Measurements from ENCODE around the gene SNX9. TPM values are rescaled to one million over a fixed set of nuclear protein-coding genes. Genes with fewer than 3 reads are reported as not detected.

Gene SNX9
- total and polyA plus RNA-seq, 7 donors: 42.6 to 72.6 (median 63.0) TPM

GRCh38 chr6:157877149-157877548, 54.1 kb downstream of the SNX9 start:
- H3K27ac ChIP-seq: no peak overlapping the region
- H3K4me1 ChIP-seq: no peaks in the 10 kb centered on the region
- DNase-seq: no peak
- no peaks in the 10 kb centered on the region for H3K27me3 ChIP-seq
- H3K9me3 ChIP-seq: no peaks in the 10 kb centered on the region
- peaks cover 0 to 57% (median 19%) of the 10 kb centered on the region in 4 donors for H3K36me3 ChIP-seq
- H3K4me3 ChIP-seq: no peak overlapping the region
- WGBS, 2 donors: 87 to 92% methylated on average over 4 of the region's 4 CpGs
- intact Hi-C loops (cut with DNase I): no loop called here
- TF ChIP-seq POLR2AphosphoS5 (IDR thresholded peaks at IDR 0.05): no peak
- no peak for TF ChIP-seq EP300 (IDR thresholded peaks at IDR 0.05)
- TF ChIP-seq POLR2A (IDR thresholded peaks at IDR 0.05): no peak
- no peak for TF ChIP-seq CTCF (IDR thresholded peaks at IDR 0.05)

GRCh38 chr6:157877573-157878438, 54.8 kb downstream of the SNX9 start:
- no peak for TF ChIP-seq CTCF (IDR thresholded peaks at IDR 0.05)
- Histone ChIP-seq H3K36me3 (peaks cover 0 to 56% (median 20%) of the 10 kb centered on the region in 4 donors), H3K4me1 (no peaks in the 10 kb centered on the region), H3K4me3 (no peak overlapping the region), H3K9me3 (no peaks in the 10 kb centered on the region), H3K27me3 (no peaks in the 10 kb centered on the region), H3K27ac (no peak overlapping the region)
- intact Hi-C loops (cut with DNase I): no loop called here
- DNase-seq: no peak
- WGBS, 2 donors: 81 to 92% methylated on average over 7 of the region's 7 CpGs

DNA sequence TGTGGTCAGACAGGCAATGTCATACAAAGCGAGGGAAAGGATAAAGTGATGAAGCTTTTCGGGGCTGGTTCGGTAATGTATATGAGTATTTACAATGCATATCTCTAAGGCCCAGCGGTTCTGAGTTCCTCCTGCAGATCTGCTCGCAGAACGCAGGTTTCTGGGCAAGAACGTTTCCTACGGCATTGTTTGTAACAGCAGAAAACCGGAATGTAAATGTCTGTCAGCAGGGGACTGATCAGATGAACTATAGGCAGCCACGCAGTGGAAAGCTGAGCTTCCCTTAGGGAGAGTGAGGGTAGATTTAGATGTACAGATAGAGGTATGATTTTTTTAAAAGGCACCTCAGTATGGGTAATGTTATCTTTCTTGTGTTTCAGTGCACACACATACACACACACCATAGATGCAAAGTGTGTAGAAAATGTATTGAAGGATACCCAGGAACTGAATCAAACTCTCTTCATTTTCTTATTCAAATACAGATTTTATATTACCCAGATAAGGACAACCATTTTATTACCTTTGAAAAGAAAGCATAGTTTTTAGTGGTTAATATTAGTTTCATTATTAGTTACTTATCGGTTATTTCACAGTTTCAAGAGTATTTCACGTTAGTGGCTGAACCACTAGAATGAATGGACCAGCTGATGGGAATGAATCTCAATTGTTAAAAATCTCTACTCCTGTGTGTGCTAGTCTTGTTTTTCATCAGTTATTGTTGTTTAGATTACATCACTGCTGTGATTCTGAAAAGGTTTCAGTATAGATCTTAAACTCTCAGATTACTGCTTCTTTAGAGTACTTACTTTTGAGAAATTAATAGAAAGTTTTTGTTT, 56.2 kb downstream of the SNX9 start:
- H3K4me1 ChIP-seq: no peaks in the 10 kb centered on the region
- H3K9me3 ChIP-seq: no peaks in the 10 kb centered on the region
- WGBS, 2 donors: 91 to 94% methylated on average over 12 of the region's 12 CpGs
- no peaks in the 10 kb centered on the region for H3K27me3 ChIP-seq
- H3K36me3 ChIP-seq: peaks cover 0 to 46% (median 21%) of the 10 kb centered on the region in 4 donors
- TF ChIP-seq CTCF (IDR thresholded peaks at IDR 0.05) (no peak), POLR2AphosphoS5 (IDR thresholded peaks at IDR 0.05) (no peak), EP300 (IDR thresholded peaks at IDR 0.05) (no peak), POLR2A (IDR thresholded peaks at IDR 0.05) (no peak)
- H3K4me3 ChIP-seq: no peak overlapping the region
- intact Hi-C loops (cut with DNase I): no loop called here
- no peak overlapping the region for H3K27ac ChIP-seq
- no peak for DNase-seq

DNA sequence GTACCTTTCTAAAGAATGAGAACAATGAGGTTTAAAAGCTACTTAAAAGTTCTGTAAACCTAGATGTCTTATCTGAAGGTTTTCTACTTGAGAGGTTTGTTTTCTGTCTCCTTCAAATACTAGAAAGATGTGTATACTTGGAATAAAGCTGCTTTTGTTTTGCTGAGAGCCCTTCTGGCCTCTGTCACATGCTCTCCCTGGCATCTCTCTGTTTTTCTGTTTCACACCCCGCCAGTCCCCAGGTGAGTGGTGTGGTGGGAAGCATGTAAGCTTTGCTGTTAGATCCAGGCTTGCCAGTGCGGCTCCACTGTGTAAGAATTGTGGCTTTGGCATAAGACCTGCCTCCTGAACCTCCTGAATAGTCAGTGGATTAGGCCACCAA, 56.8 kb downstream of the SNX9 start:
- H3K4me3 ChIP-seq: no peak overlapping the region
- WGBS, 2 donors: 96% methylated on average over 2 of the region's 2 CpGs
- peaks cover 0 to 40% (median 21%) of the 10 kb centered on the region in 4 donors for H3K36me3 ChIP-seq

More for the DNA sequence above, 56.8 kb downstream of the SNX9 start:
- Histone ChIP-seq H3K27ac (no peak overlapping the region), H3K9me3 (no peaks in the 10 kb centered on the region), H3K27me3 (no peaks in the 10 kb centered on the region), H3K4me1 (no peaks in the 10 kb centered on the region)
- intact Hi-C loops (cut with DNase I): no loop called here
- no peak for TF ChIP-seq CTCF (IDR thresholded peaks at IDR 0.05)
- TF ChIP-seq EP300 (IDR thresholded peaks at IDR 0.05): no peak
- no peak for TF ChIP-seq POLR2AphosphoS5 (IDR thresholded peaks at IDR 0.05)
- TF ChIP-seq POLR2A (IDR thresholded peaks at IDR 0.05): no peak
- DNase-seq: no peak
